OCI-LY1 (cell line): ENCODE results near the gene TBX5.

Experiments
- EZH2 ChIP-seq: fragments of 200-600 bp; sonication (generic), shearing (Covaris generic); IDR thresholded peaks from 2 replicates; pipeline ENCODE4 v1.8.0; 2017; ENCODE audit warnings: borderline replicate concordance, mixed run types, mild to moderate bottlenecking, antibody characterized with exemption, low read length, moderate library complexity, mixed read lengths
- TF ChIP-seq, protein P1 (sequence below): fragments of 200-600 bp; sonication (generic), shearing (Covaris generic); IDR thresholded peaks from 2 replicates; pipeline ENCODE4 v1.5.1; 2017; ENCODE audit warnings: mild to moderate bottlenecking, antibody characterized with exemption, low read length, moderate library complexity, mixed read lengths

DNA sequence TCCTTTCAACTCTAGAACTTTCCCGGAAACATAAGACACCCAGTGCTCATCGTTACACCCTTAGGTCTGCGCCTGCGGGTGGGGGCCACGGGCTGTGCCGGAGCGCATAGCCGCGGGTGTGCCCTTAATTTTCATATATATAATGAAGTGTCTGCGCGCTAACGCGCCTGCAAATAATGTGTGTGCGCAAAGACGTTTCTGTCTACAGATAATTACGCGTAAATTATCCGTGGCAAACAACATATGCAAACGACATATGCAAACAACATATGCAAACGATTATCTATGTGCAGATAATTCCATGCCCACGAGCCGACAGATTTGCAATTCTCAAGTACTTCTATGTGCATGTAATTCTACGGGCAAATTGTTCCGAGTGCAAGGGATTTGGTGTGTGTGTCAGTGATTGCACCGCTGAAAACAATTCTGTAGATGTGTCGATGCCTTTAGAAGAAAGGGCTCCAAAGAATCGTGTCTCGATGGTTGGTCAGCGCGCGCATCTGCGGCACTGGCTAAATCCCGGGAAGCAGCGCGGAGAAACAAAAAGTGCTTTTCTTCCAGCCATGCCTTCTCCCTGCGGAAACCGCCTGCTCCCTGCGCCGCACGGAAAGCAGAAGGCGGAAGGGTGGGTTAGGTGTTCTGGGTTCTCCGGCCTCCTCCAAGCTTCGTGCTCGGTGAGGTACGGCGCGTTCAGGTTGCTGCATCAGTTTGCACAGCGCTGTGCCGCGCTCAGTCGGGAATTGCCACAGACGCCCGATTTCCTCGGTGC lies 34.5 kb upstream of the TBX5 start:
- TF ChIP-seq, protein P1, sequence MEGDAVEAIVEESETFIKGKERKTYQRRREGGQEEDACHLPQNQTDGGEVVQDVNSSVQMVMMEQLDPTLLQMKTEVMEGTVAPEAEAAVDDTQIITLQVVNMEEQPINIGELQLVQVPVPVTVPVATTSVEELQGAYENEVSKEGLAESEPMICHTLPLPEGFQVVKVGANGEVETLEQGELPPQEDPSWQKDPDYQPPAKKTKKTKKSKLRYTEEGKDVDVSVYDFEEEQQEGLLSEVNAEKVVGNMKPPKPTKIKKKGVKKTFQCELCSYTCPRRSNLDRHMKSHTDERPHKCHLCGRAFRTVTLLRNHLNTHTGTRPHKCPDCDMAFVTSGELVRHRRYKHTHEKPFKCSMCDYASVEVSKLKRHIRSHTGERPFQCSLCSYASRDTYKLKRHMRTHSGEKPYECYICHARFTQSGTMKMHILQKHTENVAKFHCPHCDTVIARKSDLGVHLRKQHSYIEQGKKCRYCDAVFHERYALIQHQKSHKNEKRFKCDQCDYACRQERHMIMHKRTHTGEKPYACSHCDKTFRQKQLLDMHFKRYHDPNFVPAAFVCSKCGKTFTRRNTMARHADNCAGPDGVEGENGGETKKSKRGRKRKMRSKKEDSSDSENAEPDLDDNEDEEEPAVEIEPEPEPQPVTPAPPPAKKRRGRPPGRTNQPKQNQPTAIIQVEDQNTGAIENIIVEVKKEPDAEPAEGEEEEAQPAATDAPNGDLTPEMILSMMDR, result no peak
- TF ChIP-seq EZH2, result no peak
